Inferior parietal cortex (tissue), 1 donor: ENCODE data around the gene YTHDC2.
A peak's percentile ranks its signal among the peaks of the same experiment; 100 is the strongest.

ENCODE experiments used
- DNase-seq: peaks from one replicate; pipeline ENCODE4 v3.0.0-alpha.2; 2016; ENCODE audit errors: extremely low spot score

Gene YTHDC2

DNA sequence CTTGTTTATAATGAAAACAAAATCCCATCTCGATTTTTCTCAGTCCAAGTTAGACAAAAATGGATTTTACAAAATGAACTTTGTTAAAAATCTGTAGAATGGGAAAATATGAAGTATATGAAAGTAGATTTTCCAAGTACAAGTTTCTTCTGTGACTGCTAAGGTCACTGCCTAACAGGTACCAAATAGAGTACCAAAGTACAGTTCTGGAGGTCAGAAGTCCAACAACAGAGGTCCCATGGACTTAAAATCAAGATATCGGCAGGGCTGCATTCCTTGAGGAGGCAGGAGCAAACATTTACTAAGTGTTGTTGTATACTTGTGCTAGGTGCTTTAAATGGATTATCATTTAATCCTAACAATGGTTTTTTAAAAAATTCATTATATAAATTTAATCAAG lies 5.9 kb downstream of the YTHDC2 start:
- DNase-seq: no peak

DNA sequence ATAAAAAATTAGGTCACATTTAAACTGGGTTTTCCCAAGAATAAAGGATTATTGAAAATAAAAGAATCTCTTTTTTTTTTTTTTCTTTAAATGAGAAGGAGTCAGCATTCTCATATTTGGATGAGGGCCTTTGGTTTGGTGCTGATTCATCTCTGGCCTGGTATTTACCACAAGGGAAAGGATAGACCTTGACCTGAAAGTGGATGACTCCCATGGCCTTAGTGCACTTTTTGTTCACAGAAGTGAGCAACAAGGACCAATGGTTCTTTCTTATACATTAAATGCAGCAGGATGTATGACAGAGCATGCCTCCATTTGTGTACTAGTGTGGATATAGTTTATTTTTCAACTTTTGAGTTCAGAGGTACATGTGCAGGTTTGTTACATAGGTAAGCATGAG lies 6.9 kb downstream of the YTHDC2 start:
- DNase-seq: no peak

DNA sequence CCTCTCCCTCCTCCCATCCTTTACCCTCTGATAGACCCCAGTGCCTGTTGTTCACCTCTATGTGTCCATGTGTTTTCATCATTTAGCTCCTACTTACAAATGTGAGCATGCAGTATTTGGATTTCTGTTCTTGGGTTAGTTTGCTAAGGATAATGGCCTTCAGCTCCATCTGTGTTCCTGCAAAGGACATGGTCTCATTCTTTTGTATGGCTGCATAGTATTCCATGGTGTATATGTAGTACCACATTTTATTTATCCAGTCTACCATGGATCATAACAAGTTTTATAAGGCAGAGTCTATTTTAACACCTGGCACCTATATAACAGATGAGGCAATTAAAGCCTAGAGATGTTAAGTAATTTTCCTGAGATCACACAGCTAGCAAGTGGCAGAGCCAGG lies 7.4 kb downstream of the YTHDC2 start:
- DNase-seq: no peak

DNA sequence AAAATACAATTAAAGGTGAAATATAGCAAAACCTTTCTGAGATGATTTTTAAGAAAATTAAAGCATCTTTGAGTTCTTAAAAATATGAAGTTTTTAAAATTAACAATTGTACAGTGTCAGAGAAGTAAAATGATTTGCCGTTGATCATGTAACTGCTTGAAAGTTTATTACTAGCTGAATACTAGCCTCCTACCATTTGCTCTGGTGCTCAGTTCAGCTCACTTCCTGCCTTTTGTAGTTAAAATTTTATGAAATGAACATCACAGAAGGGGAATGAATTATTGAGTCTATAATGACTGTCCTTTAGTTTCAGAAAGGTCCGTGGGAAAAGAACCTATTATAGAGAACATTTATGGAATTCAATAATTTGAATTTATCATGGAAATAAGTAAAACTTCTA lies 9.7 kb downstream of the YTHDC2 start:
- DNase-seq: no peak

- no peak for DNase-seq
Observed at GRCh38 chr5:113524927-113525326, 11.4 kb downstream of the YTHDC2 start.

DNA sequence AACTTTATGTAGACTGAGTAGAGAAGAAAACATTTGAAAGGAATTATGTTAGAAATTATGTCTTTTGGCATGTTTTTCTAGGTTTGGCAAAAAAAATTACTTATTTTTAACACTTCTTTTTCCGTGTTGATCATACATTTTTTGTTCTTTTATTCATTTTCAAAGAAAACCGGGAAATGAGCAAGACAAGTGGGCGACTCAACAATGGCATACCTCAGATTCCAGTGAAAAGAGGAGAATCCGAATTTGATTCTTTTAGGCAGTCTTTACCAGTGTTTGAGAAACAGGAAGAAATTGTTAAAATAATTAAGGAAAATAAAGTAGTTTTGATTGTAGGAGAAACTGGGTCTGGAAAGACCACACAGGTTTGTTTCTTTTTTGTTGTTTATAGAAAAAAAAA lies 12.9 kb downstream of the YTHDC2 start:
- no peak for DNase-seq

DNA sequence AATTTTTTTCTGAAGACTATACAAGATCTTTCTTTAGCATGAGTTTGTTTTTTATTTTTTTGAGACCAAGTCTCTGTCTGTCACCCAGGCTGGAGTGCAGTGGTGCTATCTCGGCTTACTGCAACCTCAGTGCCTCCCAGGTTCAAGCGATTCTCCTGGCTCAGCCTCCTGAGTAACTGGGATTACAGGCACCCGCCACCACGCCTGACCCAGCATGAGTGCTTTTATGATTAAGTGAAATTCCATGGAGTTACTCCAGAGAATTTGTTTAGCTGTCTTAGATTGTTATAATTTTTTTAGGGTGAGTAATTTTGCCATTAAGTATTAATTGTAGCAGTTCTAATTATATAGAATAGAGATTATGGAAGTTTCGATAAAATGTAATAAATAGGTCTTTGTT lies 14.3 kb downstream of the YTHDC2 start:
- no peak for DNase-seq

GRCh38 chr5:113531481-113532159 lies 18.1 kb downstream of the YTHDC2 start:
- DNase-seq: no peak

- no peak for DNase-seq
Observed at GRCh38 chr5:113538313-113538712, 24.8 kb downstream of the YTHDC2 start.

- no peak for DNase-seq
Observed at GRCh38 chr5:113546703-113547183, 33.2 kb downstream of the YTHDC2 start.

DNA sequence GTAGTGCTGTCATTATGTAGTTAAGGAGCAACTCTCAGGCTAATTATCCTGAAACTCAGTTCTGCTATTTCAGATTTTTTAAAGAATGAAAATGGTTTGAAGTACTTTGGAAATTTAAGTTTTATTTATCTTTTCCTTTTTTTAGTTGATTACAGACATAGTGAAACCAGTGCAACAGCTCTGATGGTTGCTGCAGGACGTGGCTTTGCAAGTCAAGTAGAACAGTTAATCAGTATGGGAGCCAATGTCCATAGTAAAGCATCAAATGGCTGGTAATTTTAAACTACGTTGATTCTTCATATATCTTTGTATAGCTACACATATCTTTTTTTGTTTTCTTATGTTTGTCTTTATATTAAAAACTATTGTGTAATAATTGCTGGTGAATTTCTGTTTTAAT lies 34.9 kb downstream of the YTHDC2 start:
- no peak for DNase-seq

DNA sequence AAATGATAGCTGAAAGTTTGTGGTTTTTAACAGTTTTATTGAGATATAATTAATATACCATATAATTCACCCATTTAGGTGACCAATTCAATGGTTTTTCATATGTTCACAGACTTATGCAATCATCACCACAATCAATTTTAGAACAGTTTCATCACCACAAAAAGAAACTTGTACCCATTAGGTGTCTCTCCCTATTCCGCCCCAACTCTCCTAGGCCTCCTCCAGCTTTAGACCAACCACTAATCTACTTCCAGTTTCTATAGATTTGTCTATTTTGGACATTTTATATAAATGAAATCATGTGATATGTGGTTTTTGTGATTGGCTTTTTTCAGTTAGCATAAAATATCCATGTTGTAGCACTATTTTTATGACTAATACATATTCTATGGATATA lies 38.6 kb downstream of the YTHDC2 start:
- no peak for DNase-seq

DNA sequence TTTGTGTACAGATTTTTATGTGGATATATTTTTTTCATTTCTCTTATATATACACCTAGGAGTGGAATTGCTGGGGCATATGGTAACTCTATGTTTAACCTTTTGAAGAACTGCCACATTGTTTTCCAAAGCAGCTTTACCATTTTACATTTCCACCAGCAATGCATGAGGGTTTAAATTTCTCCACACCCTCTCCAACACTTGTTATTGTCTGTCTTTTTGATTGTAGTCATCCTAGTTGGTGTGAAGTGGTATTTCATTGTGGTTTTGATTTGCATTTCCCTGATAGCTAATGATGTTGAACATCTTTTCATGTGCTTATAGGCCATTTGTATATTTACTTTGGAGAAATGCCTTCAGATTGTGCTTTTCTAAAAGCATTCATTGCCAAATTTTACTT lies 39.1 kb downstream of the YTHDC2 start:
- no peak for DNase-seq

DNA sequence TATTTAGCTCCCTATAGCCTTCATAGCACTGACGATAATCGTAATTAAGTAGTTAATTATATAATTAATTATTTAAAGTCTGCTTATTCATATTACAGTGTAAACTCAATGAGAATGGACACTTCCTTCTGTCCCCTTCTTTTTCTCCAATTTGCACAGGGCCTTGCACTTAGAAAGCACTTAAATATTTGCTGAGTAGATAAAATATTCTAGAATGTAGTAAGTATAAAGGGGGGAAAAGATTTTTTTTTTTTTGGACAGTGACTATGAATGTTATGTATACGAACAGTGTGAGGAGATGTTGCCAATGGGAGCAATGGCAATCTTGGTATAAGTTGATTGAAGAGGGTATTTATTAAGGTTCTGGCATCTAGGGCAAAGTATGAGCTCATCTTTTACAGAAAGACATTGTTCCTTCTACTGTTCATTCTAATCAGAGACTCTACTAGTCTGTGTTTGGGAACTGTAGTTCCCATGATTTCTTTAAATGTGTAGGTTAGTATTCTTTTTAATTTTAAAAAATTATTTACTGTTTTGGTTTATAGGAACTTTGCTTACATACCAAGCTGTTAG lies 49.4 kb downstream of the YTHDC2 start:
- peak; percentile 19 for DNase-seq

DNA sequence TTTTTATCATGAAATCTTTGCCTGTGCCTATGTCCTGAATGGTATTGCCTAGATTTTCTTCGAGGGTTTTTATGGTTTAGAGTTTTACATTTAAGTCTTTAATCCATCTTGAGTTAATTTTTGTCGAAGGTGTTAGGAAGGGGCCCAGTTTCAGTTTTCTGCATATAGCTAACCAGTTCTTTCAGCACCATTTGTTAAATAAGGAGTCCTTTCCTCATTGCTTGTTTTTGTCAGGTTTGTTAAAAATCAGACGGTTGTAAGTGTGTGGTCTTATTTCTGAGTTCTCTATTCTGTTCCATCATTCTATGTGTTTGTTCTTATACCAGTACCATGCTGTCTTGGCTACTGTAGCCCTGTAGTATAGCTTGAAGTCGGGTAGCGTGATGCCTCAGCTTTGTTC lies 55.9 kb downstream of the YTHDC2 start:
- no peak for DNase-seq

GRCh38 chr5:113572716-113573115 lies 59.2 kb downstream of the YTHDC2 start:
- no peak for DNase-seq

DNA sequence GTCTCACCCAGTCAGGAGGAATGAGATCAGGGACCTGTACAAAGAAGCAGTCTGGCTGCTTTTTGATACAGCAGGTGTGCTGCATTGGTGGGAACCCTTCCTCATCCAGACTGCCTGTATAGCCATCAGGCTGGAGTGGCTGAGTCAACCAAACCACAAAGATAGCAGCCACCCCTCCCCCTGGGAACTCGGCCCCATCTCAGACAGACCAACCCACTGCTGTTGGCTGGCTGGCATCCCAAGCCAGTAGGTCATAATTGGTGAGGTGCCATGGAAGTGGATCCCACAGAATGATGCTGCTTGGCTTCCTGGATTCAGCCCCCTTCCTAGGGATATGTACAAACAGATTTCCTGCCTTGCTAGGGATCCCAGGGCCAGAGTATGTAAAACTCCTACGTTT lies 60.9 kb downstream of the YTHDC2 start:
- no peak for DNase-seq

DNA sequence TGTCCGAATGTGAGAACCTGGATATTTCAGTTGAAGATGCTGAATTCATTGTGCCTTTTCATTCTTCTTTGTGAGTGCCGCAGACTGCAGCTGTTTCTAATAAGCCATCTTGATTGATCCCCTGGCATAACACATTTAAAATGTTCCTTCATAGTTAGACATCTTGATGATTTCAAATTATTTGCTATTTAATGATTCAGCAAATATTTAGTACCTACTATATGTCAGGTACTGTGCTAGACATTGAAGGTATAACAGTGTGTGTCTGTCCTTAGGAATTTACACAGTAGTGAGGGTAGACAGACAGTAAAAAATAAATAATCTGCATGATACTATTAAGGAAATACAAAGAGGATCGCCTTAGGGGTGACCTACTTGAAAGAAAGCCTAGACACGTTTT lies 61.6 kb downstream of the YTHDC2 start:
- DNase-seq: no peak

DNA sequence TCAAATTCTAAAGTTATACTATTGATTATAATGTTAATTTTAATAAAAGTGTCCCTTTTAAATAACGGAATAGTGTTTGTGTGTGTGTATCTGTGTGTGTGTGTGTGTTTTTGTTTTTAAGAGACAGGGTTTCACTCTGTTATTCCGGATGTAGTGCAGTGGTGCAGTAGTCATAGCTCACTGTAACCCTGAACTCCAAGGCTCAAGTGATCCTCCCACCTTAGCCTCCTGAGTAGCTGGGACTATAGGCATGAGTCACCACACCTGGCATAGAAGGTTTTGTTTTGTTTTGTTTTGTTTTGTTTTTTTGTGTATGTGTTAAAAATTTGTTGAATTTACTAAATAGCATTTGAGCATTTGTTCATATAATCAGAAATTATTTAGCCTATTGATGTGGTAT lies 64.6 kb downstream of the YTHDC2 start:
- DNase-seq: no peak

DNA sequence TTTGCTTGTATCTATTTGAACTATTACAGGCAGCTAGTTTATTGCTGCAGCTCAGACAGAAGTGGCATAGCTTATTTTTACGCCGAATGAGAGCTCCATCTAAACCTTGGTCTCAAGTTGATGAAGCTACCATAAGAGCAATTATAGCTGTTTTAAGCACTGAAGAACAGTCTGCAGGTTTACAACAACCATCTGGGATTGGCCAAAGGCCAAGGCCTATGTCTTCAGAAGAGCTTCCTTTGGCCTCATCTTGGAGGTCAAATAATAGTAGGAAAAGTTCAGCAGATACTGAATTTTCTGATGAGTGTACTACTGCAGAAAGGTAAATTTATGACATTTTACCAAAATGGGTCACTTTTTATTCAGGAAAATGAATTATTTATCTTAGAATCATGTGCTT lies 67.9 kb downstream of the YTHDC2 start:
- DNase-seq: no peak

GRCh38 chr5:113598150-113598549 lies 84.7 kb downstream of the YTHDC2 start:
- no peak for DNase-seq

DNA sequence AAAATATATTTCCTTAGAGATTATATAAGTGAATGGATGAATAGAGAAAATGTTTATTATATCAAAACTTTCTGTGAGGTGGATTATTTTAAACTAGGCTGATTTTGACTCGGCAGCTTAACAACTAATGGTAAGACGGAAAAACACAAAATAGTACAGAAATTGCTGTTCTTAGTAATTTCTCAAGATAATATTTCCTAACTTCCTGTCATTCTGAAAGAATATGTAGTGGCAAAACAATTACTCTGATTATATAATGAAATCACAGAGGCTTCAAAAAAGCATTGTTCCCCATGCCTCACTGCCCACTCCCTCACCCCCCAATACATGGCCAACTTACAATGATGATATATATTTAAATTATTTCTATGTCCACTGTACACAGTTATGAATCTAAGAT lies 85.4 kb downstream of the YTHDC2 start:
- DNase-seq: no peak

- DNase-seq: no peak
Observed at GRCh38 chr5:113600255-113600905, 86.9 kb downstream of the YTHDC2 start.
